Astrocyte (in vitro differentiated cells and primary cell): ENCODE measurements around the gene GRPEL2.

ENCODE experiments used
- CTCF ChIP-seq: IDR thresholded peaks from 2 replicates; pipeline ENCODE4 v1.5.1; 2011; ENCODE audit warnings: low read depth, mild to moderate bottlenecking, inconsistent platforms, low read length, moderate library complexity; ENCODE audit not compliant: insufficient read depth
- EZH2 ChIP-seq: IDR thresholded peaks from 2 replicates; pipeline ENCODE4 v1.6.1; 2012; ENCODE audit warnings: mild to moderate bottlenecking, low read length, inconsistent platforms; ENCODE audit not compliant: insufficient read depth

DNA sequence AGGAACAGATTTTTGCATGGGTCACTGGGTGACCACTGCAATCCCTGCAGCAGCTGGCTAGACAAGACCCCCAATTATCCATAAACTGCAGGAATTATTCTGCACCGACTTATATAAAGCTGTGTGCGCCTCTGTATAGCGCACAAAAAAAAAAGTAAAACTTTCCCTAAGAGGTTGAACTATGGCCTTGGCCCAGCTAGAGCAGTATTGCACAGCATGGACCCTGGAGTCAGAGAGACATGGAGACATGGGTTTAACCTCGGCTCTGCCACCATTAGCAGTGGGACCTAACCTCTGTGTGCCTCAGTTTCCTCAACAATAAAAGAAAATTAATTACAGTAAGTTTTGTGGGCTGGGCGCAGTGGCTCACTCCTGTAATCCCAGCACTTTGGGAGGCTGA is 17.1 kb upstream of the GRPEL2 start:
- no peak for TF ChIP-seq CTCF
- TF ChIP-seq EZH2, result no peak
